Hepatocyte (in vitro differentiated cells): Measurements from ENCODE around the gene ERCC6L. TPM values are rescaled to one million over a fixed set of nuclear protein-coding genes. Genes with fewer than 3 reads are reported as not detected.

ENCODE experiments used
- DNase-seq: peaks from one replicate; pipeline ENCODE4 v3.0.0-alpha.2; 2016; ENCODE audit warnings: low spot score
- H2AFZ ChIP-seq: fragments of 200-600 bp; sonication (generic); 2 replicates; pipeline ENCODE4 v1.6.0; 2016; ENCODE audit warnings: antibody characterized with exemption, mild to moderate bottlenecking
- H3K27ac ChIP-seq: fragments of 200-600 bp; sonication (generic); 2 replicates; pipeline ENCODE4 v1.5.1; 2016; ENCODE audit warnings: mild to moderate bottlenecking
- H3K27me3 ChIP-seq: fragments of 200-600 bp; sonication (generic); 2 replicates; pipeline ENCODE4 v1.6.1; 2016
- H3K36me3 ChIP-seq: fragments of 200-600 bp; sonication (generic); replicated peaks from 2 replicates; pipeline ENCODE4 v1.5.1; 2016; ENCODE audit warnings: low read depth; ENCODE audit not compliant: insufficient read depth
- H3K4me1 ChIP-seq: fragments of 200-600 bp; sonication (generic); 2 replicates; pipeline ENCODE4 v1.5.1; 2016; ENCODE audit warnings: mild to moderate bottlenecking, moderate library complexity; ENCODE audit not compliant: insufficient read depth
- H3K4me2 ChIP-seq: fragments of 200-600 bp; sonication (generic); 2 replicates; pipeline ENCODE4 v1.6.0; 2016
- H3K4me3 ChIP-seq: fragments of 200-600 bp; sonication (generic); 2 replicates; pipeline ENCODE4 v1.5.1; 2016; ENCODE audit warnings: mild to moderate bottlenecking
- H3K79me2 ChIP-seq: fragments of 200-600 bp; sonication (generic); 2 replicates; pipeline ENCODE4 v1.6.0; 2017; ENCODE audit warnings: mild to moderate bottlenecking
- H3K9me2 ChIP-seq: fragments of 200-600 bp; sonication (generic); replicated peaks from 2 replicates; pipeline ENCODE4 v1.6.0; 2017; ENCODE audit warnings: mild to moderate bottlenecking; ENCODE audit not compliant: insufficient read depth
- H3K9me3 ChIP-seq: fragments of 200-600 bp; sonication (generic); 2 replicates; pipeline ENCODE4 v1.5.1; 2016; ENCODE audit warnings: low read depth, mild to moderate bottlenecking
- H4K20me1 ChIP-seq: fragments of 200-600 bp; sonication (generic); 2 replicates; pipeline ENCODE4 v1.6.0; 2016; ENCODE audit warnings: mild to moderate bottlenecking; ENCODE audit not compliant: insufficient read depth, poor library complexity, severe bottlenecking
- EZH2 ChIP-seq: fragments of 200-600 bp; sonication (generic); IDR thresholded peaks from 2 replicates; pipeline ENCODE4 v1.6.1; 2016; ENCODE audit warnings: antibody characterized with exemption, mild to moderate bottlenecking, borderline replicate concordance
- EZH2phosphoT487 ChIP-seq: fragments of 200-600 bp; sonication (generic); IDR thresholded peaks from one replicate; pipeline ENCODE4 v1.6.1; 2018; ENCODE audit warnings: antibody characterized with exemption, mild to moderate bottlenecking, low read depth, moderate library complexity; ENCODE audit not compliant: unreplicated experiment, severe bottlenecking
- WGBS: methylation state at CpG from one replicate; pipeline ENCODE4 v1.1.6; 2016; ENCODE audit warnings: low lambda C conversion rate; ENCODE audit errors: missing lambda C conversion rate; 5-methylcytosine and 5-hydroxymethylcytosine counted together
- polyA plus RNA-seq: library from polyadenylated mRNA; unstranded; fragments of >200 nt; fragmentation: Nextera tagmentation; extraction: Ambion mirVana; gene quantifications from 2 replicates; pipeline ENCODE4 v1.2.1, GENCODE V29; 2016
- total RNA-seq: library from RNA; depleted of rRNA; stranded (reverse); fragments of >200 nt; gene quantifications from 2 replicates; pipeline ENCODE4 v1.2.3, GENCODE V29; 2014
- TF ChIP-seq, protein P1 (sequence below): fragments of 200-600 bp; sonication (generic); IDR thresholded peaks from 2 replicates; pipeline ENCODE4 v1.5.1; 2016; ENCODE audit warnings: antibody characterized with exemption, mild to moderate bottlenecking; ENCODE audit not compliant: poor library complexity

ERCC6L gene
- total and polyA plus RNA-seq, 2 experiments from 2014 or later, result 0.51 to 1.5 TPM

- DNase-seq, result no peak
- H3K4me1 ChIP-seq, result no peaks in the 10 kb centered on the region
- no peak overlapping the region for H3K4me3 ChIP-seq
- H3K79me2 ChIP-seq, result no peaks in the 10 kb centered on the region
- no peak overlapping the region for H3K4me2 ChIP-seq
- peak overlapping the region; percentile 65 for H3K27ac ChIP-seq
- H4K20me1 ChIP-seq, result no peaks in the 10 kb centered on the region
- WGBS, result 67% methylated on average over 3 of the region's 3 CpGs
- peaks cover under 1% of the 10 kb centered on the region for H3K36me3 ChIP-seq
- no peaks in the 10 kb centered on the region for H3K27me3 ChIP-seq
- no peaks in the 10 kb centered on the region for H3K9me2 ChIP-seq
- H2AFZ ChIP-seq, result no peak overlapping the region
- TF ChIP-seq EZH2phosphoT487 (no peak), EZH2 (no peak)
- TF ChIP-seq, protein P1, sequence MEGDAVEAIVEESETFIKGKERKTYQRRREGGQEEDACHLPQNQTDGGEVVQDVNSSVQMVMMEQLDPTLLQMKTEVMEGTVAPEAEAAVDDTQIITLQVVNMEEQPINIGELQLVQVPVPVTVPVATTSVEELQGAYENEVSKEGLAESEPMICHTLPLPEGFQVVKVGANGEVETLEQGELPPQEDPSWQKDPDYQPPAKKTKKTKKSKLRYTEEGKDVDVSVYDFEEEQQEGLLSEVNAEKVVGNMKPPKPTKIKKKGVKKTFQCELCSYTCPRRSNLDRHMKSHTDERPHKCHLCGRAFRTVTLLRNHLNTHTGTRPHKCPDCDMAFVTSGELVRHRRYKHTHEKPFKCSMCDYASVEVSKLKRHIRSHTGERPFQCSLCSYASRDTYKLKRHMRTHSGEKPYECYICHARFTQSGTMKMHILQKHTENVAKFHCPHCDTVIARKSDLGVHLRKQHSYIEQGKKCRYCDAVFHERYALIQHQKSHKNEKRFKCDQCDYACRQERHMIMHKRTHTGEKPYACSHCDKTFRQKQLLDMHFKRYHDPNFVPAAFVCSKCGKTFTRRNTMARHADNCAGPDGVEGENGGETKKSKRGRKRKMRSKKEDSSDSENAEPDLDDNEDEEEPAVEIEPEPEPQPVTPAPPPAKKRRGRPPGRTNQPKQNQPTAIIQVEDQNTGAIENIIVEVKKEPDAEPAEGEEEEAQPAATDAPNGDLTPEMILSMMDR, result no peak
- H3K9me3 ChIP-seq, result no peaks in the 10 kb centered on the region
These were observed 30.9 kb upstream of the ERCC6L start for GRCh38 chrX:72269671-72270251.

- no peak overlapping the region for H3K4me2 ChIP-seq
- H3K4me1 ChIP-seq, result no peaks in the 10 kb centered on the region
- no peak overlapping the region for H2AFZ ChIP-seq
- H3K9me3 ChIP-seq, result no peaks in the 10 kb centered on the region
- no peak overlapping the region for H3K4me3 ChIP-seq
- peak; percentile 33 for DNase-seq
- H4K20me1 ChIP-seq, result no peaks in the 10 kb centered on the region
- 82% methylated on average over 2 of the region's 2 CpGs for WGBS
- no peaks in the 10 kb centered on the region for H3K36me3 ChIP-seq
- TF ChIP-seq EZH2 (no peak), EZH2phosphoT487 (no peak)
- TF ChIP-seq, protein P1, result no peak
- no peaks in the 10 kb centered on the region for H3K27me3 ChIP-seq
- no peaks in the 10 kb centered on the region for H3K79me2 ChIP-seq
- H3K27ac ChIP-seq, result peak overlapping the region; percentile 65
- H3K9me2 ChIP-seq, result no peaks in the 10 kb centered on the region
These were observed 30.0 kb upstream of the ERCC6L start for GRCh38 chrX:72268597-72269365.

DNA sequence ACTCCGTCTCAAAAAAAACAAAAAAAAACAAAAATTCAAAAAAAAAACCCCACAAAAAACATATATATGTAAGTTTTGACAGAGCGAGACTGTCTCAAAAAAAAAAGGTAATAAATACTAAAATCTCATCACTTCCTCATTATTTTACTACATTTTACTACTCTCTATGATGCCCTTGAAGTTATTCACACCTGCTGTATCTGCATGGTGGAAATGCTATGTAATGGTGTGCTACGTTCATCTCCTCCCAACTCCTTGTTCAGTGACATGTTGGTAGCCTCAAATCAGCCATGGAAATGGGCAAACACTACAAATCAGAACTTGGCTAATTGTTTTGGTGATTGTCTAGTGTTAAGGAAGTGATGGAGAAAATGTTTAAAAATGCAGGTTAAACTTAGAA, 26.4 kb upstream of the ERCC6L start:
- Histone ChIP-seq H3K9me2 (no peaks in the 10 kb centered on the region), H2AFZ (no peak overlapping the region), H3K79me2 (no peaks in the 10 kb centered on the region), H4K20me1 (no peaks in the 10 kb centered on the region), H3K4me3 (no peak overlapping the region), H3K4me2 (no peak overlapping the region), H3K4me1 (no peaks in the 10 kb centered on the region), H3K27ac (no peak overlapping the region), H3K36me3 (no peaks in the 10 kb centered on the region), H3K9me3 (no peaks in the 10 kb centered on the region), H3K27me3 (no peaks in the 10 kb centered on the region)
- no peak for DNase-seq
- 87% methylated on average over 3 of the region's 3 CpGs for WGBS
- TF ChIP-seq, protein P1, result no peak
- TF ChIP-seq EZH2phosphoT487, result no peak
- no peak for TF ChIP-seq EZH2
